ENCODE measurements around the gene NEDD9.

The NEDD9 gene

DNA sequence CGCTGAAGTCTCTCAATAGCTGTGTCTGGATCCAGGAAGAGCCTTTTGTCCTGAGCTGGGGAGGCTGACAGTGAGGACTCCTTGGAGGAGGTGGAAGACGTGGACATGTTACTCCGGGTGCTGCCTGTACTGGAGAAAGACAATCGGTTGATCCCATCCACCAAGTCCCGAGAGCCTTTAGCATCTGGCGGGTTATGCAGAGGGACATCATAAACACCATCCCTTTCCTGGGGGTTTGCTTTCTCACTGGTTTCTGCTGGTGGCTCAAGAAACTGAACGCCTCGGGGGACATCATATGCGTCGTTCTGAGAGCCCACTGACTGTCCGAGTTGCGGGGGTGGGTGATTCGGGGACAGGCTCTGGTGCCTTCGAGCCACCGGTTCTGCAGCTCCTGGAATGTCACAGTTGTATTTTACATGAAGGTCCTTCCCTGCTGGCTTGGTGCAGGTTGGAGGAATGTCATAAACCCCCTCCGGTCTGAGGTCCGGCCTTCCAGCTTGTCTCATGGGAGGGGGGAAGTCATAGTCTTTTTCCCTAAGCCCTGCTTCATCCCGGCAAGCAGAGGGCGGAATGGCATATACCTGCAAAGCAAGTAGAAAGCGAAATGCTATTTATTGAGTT, 41.7 kb downstream of the NEDD9 start:
- H3K27ac Mint-ChIP-seq, result no peak overlapping the region
- ATAC-seq (no peak), DNase-seq (no peak)
- H3K4me1 Mint-ChIP-seq, result peaks cover 7% of the 10 kb centered on the region
- no peak overlapping the region for H3K4me3 Mint-ChIP-seq
- no peaks in the 10 kb centered on the region for H3K27me3 Mint-ChIP-seq
- no peaks in the 10 kb centered on the region for H3K9me3 Mint-ChIP-seq

DNA sequence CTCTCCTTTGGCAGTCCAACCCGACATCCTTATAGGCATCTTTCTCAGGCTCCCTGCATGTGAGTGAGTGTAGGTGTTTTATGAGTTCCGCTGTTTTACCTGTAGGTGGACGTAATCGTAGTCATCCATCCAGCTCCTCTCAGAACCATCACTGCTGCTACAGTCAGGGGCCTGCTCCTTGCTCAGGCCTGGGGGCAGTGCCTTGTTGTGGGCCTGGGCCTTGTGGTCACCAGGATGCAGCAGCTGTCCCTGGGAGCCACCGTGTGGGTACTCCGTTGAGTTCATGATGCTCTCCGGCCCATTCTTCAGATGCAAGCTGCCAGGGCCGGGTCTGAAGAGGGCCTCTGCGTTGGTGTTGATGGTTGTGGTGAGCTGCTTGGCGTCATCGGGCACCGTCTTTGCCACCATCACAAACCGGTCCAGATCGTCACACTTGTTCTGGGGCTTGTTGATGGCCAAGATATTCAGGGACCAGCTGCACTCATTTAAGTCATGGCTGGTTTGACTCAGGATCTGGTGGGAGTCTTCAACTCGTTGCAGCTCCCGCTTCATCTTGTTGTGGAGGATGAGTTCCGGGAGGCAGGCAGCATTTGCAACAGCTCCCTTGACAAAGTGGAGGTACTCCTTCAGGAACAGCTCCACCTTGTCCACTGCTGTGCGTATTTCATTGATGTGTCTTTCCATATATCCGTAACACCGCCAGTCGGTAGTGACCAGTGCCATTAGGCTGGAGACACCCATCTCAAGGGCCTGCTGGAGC, 42.4 kb downstream of the NEDD9 start:
- Mint-ChIP-seq H3K4me3 (no peak overlapping the region), H3K4me1 (peaks cover under 1% of the 10 kb centered on the region)
- no peak for ATAC-seq

GRCh38 chr6:11188161-11188915, 44.1 kb downstream of the NEDD9 start:
- ATAC-seq (no peak), DNase-seq (no peak)
- H3K9me3 Mint-ChIP-seq, result no peaks in the 10 kb centered on the region
- H3K27me3 Mint-ChIP-seq, result no peaks in the 10 kb centered on the region
- H3K4me3 Mint-ChIP-seq, result no peak overlapping the region
- H3K27ac Mint-ChIP-seq, result peak overlapping the region in 1 of 2 donors; percentile 21
- H3K4me1 Mint-ChIP-seq, result no peaks in the 10 kb centered on the region

More for the DNA sequence above, 42.4 kb downstream of the NEDD9 start:
- Mint-ChIP-seq H3K27me3 (no peaks in the 10 kb centered on the region), H3K9me3 (no peaks in the 10 kb centered on the region), H3K27ac (peak overlapping the region in 1 of 2 donors; percentile 63)
- no peak for DNase-seq

- H3K27ac Mint-ChIP-seq, result no peak overlapping the region
- H3K27me3 Mint-ChIP-seq, result no peaks in the 10 kb centered on the region
- H3K9me3 Mint-ChIP-seq, result no peaks in the 10 kb centered on the region
- no peaks in the 10 kb centered on the region for H3K4me1 Mint-ChIP-seq
- DNase-seq (no peak), ATAC-seq (no peak)
- no peak overlapping the region for H3K4me3 Mint-ChIP-seq
Measured at GRCh38 chr6:11187301-11187700, 45.2 kb downstream of the NEDD9 start.

DNA sequence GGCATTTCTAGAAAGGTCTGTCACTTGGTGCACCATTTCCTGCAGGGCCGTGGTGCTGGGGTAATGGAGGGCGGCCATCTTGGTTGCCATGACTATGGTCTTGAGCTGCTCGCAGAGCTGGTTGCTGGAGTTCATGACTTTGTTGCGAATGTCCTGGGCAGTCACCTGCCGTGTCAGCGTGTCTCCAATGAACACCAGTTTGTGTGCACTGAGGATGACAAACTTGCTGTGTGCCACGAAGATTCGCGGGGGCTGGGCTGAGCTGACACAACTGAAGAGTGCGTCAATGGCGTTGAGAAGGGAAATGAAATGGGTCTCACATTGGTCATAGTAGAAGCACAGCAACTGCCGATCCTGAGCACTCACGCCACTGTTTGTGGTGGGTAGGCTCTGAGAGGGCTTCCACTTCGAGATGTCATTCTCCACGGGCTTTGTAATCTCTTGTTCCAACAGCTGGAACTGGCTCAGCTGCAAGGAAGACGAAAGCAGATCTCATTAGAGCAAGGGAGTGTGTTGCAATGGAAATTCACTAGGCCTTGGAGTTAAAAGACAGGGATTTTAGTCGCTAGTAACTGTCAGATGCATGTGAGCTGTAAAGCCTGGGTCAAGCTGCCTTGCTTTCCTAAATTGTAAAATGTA, 47.1 kb downstream of the NEDD9 start:
- ATAC-seq (no peak), DNase-seq (no peak)
- no peak overlapping the region for H3K27ac Mint-ChIP-seq
- H3K9me3 Mint-ChIP-seq, result peaks cover 4 to 12% of the 10 kb centered on the region in 2 donors
- H3K4me1 Mint-ChIP-seq, result no peaks in the 10 kb centered on the region
- H3K27me3 Mint-ChIP-seq, result no peaks in the 10 kb centered on the region
- H3K4me3 Mint-ChIP-seq, result no peak overlapping the region

- H3K27ac Mint-ChIP-seq, result no peak overlapping the region
- no peak overlapping the region for H3K4me3 Mint-ChIP-seq
- no peaks in the 10 kb centered on the region for H3K27me3 Mint-ChIP-seq
- ATAC-seq, result no peak
- H3K9me3 Mint-ChIP-seq, result peaks cover 4 to 12% of the 10 kb centered on the region in 2 donors
- H3K4me1 Mint-ChIP-seq, result no peaks in the 10 kb centered on the region
- no peak for DNase-seq
Measured at GRCh38 chr6:11183761-11184362, 48.6 kb downstream of the NEDD9 start.

- Mint-ChIP-seq H3K4me1 (no peaks in the 10 kb centered on the region), H3K27ac (no peak overlapping the region), H3K4me3 (no peak overlapping the region), H3K9me3 (peaks cover 4 to 12% of the 10 kb centered on the region in 2 donors), H3K27me3 (no peaks in the 10 kb centered on the region)
- ATAC-seq (no peak), DNase-seq (no peak)
Measured at GRCh38 chr6:11181478-11182136, 50.9 kb downstream of the NEDD9 start.

GRCh38 chr6:11179419-11180202, 52.9 kb downstream of the NEDD9 start:
- H3K4me3 Mint-ChIP-seq, result no peak overlapping the region
- ATAC-seq (no peak), DNase-seq (no peak)
- peaks cover 4 to 12% of the 10 kb centered on the region in 2 donors for H3K9me3 Mint-ChIP-seq
- no peak overlapping the region for H3K27ac Mint-ChIP-seq
- H3K27me3 Mint-ChIP-seq, result no peaks in the 10 kb centered on the region
- H3K4me1 Mint-ChIP-seq, result no peaks in the 10 kb centered on the region

DNA sequence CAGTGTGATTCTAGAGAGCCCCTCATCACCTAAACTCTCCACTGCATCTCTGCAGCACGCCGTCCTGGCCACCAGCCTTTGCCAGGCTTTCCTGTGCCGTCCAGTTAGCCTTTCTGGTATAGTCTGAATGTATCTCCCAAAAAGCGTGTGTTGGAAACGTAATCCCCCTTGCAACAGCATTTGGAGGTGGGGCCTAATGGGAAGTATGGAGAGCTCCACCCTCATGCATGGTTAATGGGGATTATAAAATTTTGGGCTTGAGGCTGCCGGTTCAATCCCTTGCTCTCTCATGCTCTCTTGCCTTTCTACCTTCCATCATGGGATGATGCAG, 53.4 kb downstream of the NEDD9 start:
- Mint-ChIP-seq H3K27ac (no peak overlapping the region), H3K27me3 (no peaks in the 10 kb centered on the region), H3K9me3 (peaks cover 4 to 12% of the 10 kb centered on the region in 2 donors), H3K4me1 (no peaks in the 10 kb centered on the region), H3K4me3 (no peak overlapping the region)
- ATAC-seq (no peak), DNase-seq (no peak)

DNA sequence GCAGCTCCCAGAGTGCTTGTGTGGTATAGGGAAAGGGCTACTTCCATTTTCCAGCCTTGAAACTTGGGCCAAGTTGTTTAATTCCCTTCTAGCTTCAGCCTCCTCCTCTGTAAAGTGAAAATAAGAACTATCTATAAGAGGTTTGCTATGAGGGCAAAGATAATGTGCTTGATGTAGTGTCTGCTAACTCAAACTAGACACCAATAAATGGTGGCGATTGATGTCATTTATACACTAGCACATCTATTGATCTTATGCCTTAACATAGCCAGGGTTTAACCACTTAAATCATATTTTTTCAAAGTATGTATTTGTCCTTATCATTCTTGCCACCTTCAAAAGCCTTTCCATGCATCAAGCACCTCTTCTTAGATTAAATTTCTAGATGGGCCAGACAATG, 55.2 kb downstream of the NEDD9 start:
- no peak overlapping the region for H3K27ac Mint-ChIP-seq
- H3K9me3 Mint-ChIP-seq, result peaks cover 4 to 12% of the 10 kb centered on the region in 2 donors
- peaks cover 16% of the 10 kb centered on the region for H3K4me1 Mint-ChIP-seq
- DNase-seq (no peak), ATAC-seq (peak; percentile 53)
- H3K27me3 Mint-ChIP-seq, result no peaks in the 10 kb centered on the region
- H3K4me3 Mint-ChIP-seq, result no peak overlapping the region

GRCh38 chr6:11174242-11174611, 58.2 kb downstream of the NEDD9 start:
- H3K27ac Mint-ChIP-seq, result no peak overlapping the region
- DNase-seq (no peak), ATAC-seq (no peak)
- H3K9me3 Mint-ChIP-seq, result no peaks in the 10 kb centered on the region
- H3K4me1 Mint-ChIP-seq, result peaks cover 22% of the 10 kb centered on the region
- no peaks in the 10 kb centered on the region for H3K27me3 Mint-ChIP-seq
- H3K4me3 Mint-ChIP-seq, result no peak overlapping the region

DNA sequence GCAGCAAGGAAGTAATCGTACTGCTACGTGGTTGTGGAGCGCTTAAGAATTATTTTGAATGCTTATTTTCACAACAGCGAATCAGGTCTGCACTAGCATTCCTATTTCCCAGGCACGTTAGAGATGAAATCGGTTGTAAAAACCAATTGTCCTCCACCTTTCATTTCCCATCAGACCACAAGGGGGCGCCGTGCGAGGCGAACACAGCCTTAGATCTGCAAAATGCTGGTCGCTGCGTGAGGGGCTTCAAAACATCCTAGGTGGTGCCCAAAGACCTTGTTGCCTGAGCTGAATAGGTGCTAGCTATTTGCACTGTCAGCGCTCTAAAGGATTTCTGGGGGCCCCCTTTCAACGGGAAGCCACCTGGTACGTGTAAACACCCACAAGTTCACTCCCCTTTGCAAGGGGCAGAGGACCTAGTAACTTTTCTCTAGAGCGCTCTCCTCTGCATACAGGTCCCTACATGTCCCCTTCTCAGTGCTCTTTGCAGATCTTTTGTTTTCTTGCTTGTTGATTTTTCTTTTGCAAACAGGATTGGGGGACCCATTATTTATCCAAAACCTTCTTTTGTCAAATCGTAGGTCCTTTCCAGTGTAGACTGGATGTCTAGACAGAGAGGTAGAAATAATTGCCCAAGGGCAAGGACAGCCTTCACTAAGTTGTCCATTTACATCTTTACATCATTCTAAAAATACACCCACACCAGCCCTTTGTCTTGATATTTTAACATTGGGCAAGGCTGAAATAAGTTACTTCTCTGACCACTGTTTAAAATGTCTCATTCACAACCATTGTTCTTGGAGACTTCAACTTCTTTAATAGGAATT, 59.8 kb downstream of the NEDD9 start:
- peaks cover 29% of the 10 kb centered on the region for H3K4me1 Mint-ChIP-seq
- ATAC-seq (peak; percentile 70), DNase-seq (peak; percentile 69 to 76)
- no peaks in the 10 kb centered on the region for H3K9me3 Mint-ChIP-seq
- peak overlapping the region; percentile 57 to 66 for H3K4me3 Mint-ChIP-seq
- no peaks in the 10 kb centered on the region for H3K27me3 Mint-ChIP-seq
- peak overlapping the region in 1 of 2 donors; percentile 75 for H3K27ac Mint-ChIP-seq

DNA sequence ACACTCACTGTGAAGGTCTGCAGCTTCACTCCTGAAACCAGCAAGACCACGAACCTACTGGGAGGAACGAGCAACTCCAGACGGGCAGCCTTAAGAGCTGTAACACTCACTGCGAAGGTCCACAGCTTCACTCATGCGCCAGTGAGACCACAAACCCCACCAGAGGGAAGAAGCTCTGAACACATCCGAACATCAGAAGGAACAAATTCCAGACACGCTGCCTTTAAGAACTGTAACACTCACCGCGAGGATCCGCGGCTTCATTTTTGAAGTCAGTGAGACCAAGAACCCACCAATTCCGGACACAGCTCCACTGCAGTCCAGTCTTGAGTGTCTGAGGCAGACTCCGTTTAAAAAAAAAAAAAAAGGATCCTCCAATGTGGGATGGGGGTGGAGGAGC, 60.5 kb downstream of the NEDD9 start:
- ATAC-seq (no peak), DNase-seq (no peak)
- no peaks in the 10 kb centered on the region for H3K27me3 Mint-ChIP-seq
- no peaks in the 10 kb centered on the region for H3K9me3 Mint-ChIP-seq
- peak overlapping the region in 1 of 2 donors; percentile 57 for H3K4me3 Mint-ChIP-seq
- peaks cover 29% of the 10 kb centered on the region for H3K4me1 Mint-ChIP-seq
- H3K27ac Mint-ChIP-seq, result no peak overlapping the region
